Stimulated activated CD8-positive, alpha-beta memory T cell treated with anti-CD3 and anti-CD28 coated beads, Interleukin-15, amount 100 ng/mL, for 1 hour (primary cell): Measurements from ENCODE around the gene DPYSL4.

Source experiments
- DNase-seq: peaks from one replicate; pipeline ENCODE4 v3.0.0-alpha.2; 2020; ENCODE audit warnings: low read depth

Gene DPYSL4

DNA sequence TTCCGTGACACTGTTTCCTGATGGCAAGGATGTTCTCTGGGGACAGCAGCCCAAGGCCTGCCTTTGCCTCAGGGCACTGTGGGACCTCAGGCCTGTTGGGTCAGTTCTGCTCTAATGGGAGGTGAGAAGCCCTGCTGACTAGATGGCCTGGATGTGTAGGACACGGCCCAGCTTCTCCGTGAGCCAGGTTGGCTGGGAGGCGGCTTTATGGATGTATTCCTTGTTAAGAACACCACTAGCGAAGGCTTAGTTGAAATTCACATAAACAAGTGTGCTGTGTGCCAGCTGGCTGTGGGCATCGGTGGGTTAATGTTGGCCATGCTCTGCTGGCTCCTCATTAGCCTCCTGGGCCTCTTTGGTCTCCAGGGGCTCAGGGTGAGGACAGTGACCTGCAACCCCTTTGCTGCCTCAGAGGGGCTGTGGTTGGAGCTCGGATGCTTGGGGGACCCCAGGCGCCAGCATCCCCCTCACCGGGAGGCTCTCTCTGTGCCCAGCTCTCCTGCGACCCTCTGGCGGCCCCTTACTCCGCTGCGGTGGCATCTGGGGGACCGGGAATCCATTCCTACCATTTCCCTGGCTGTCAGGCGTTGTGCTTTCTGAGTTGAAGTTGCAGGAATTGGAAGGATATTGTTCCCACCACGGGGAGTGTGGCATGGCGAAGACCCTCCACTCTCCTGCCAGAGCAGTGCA is 22.8 kb upstream of the DPYSL4 start:
- DNase-seq, result no peak

DNA sequence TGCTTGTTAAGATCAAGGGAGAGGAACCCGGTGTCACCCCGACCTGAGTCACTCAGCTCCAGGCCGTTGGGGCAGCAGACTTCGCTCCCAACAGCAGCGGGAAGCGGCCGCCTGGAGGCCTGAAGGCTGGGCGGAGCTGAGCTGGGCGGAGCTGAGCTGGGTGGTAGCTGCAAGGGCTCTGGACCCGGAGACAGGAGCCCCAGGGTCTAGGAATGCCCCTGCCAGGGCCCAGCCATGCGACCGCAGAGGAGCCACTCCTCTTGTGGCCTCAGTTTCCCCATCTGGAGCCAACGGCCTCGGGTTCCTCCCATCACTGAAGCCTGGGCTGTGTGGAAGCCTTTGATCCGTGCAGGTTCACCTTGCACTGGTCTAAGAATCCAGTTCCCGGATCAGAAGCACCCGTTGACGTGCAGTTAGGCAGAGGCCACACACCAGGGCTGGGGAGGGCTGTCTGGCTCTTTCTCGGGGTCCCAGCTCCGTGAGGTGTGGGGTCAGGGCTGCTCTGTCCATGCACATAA is 21.9 kb upstream of the DPYSL4 start:
- no peak for DNase-seq

DNA sequence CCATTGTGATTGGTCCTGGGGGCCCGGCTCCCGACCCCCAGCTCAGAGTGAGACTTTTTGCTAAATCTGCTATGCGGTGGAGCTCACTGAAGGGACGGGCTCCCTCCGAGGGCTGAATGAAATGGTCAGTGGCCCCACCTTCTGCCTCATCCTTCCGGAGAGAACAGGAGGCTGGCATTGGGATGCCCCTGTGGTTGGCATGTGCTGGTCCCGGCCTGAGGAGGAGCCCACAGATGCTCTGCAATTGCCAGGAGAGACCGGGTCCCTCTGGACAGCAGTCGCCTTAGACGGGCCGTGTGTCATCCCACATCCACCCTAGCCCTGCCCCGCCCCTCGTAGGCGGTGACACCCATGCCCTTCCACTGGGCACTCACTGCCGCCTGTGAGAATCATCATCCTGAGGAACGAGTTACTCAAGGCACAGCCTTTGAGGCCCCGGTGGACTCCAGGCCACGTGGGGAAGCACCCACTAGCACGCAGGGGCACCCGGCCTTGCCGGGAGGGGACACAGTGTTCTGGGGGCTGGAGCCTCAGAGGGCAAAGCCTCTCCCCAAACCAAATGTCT is 21.2 kb upstream of the DPYSL4 start:
- DNase-seq, result no peak

DNA sequence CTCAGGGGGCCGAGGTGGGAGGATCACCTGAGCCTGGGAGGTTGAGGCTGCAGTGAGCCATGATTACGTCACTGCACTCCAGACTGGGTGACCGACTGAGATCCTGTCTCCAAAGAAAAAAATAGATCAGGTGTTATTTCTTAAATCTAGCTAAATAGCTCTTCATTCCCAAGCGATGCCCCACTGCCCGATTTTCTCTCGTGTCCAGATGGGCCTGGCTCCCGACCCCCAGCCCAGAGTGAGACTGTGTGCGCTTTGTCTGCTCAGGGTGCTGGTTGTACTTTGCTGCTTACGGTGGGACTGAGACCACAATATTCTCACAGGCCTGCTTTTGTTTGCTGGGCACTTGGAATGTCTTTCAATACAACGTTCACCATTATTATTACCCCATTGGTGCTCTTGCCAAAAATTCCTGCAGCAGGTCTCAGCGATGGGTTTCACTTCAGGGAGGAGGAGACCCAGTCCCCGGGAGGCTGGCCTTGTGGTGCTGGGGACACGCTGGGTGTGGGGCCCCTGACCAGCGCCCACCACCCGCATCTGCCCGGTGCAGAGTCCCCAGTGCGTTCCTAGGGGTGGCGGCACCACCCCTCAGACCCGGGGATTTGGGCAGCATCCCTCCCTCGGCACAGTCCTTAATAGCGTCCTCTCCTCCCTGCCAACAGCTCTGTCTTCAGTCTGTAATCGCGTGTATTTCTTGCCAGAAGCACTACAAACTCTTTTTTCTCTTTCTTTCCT is 20.4 kb upstream of the DPYSL4 start:
- no peak for DNase-seq

DNA sequence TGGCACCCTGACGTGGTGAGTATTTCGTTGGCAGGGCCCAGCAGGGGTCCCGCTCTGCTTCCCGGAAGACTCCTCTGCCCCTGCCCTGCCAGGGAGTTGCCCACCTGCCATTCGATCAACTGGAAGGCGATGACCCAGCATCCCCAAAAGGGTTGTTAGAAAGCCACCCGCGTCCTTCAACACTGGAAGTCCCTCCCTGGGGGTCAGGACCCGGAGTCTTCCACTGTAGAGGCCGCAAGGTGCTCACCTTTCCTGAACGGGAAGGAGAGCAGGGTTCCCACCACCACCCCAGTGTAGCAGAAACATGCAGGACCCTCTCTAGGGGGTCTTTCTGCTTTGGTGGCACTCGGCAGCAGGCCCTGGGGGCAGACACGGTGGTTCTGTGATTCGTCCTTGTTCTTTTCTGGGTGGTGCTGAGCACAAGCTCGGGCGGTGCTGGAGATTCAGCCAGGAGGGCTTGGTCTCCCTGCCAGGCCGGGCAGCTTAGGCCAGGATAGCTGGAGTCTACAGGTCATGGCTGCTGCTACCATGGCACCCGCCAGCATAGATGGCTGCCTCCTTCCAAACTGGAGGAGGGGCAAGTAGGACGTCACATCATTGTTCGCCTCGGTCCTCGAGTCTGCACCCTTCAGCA is 19.6 kb upstream of the DPYSL4 start:
- no peak for DNase-seq

DNA sequence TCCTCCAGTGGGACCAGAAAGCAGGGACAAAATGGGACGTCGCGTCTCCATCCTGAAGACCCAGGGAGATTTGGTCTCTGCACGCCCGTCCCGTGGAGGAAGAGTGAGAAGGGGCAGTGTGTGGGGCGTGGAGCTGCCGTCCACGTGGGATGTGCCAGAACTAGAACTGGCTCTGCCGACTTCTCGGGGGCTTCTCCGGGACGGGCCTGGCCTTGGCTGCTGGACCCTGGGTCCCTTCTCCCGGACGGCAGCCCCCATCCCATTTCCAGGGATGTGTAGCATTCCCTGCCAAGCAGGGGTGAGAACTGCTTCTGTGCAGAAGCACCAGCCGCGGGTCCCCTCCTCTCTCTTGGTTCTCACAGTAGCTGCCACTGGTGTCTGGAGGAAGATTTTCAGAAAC is 18.8 kb upstream of the DPYSL4 start:
- DNase-seq, result no peak

DNA sequence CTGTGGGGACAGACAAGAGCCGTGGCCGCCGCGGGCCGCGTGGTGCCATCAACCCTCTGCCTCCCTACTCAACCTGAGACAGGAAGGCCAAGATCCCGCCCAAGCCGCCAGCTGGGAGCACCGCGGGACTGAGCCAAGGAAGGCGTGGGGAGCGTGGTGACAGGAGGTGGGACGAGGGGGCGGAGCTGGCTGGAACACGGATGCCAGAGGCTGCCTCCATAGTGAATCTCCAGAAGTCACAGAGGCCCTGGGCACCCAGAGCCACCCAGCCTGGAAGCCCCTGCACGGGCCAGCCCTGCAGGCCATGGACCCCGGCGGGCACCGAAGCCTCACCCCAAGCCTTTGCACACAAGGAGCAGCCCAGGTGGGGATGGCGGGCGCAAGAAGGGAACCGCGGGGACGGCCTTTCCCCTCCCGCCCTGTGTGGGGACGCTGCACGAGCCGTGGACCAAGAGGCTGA is 18.1 kb upstream of the DPYSL4 start:
- DNase-seq, result no peak

DNA sequence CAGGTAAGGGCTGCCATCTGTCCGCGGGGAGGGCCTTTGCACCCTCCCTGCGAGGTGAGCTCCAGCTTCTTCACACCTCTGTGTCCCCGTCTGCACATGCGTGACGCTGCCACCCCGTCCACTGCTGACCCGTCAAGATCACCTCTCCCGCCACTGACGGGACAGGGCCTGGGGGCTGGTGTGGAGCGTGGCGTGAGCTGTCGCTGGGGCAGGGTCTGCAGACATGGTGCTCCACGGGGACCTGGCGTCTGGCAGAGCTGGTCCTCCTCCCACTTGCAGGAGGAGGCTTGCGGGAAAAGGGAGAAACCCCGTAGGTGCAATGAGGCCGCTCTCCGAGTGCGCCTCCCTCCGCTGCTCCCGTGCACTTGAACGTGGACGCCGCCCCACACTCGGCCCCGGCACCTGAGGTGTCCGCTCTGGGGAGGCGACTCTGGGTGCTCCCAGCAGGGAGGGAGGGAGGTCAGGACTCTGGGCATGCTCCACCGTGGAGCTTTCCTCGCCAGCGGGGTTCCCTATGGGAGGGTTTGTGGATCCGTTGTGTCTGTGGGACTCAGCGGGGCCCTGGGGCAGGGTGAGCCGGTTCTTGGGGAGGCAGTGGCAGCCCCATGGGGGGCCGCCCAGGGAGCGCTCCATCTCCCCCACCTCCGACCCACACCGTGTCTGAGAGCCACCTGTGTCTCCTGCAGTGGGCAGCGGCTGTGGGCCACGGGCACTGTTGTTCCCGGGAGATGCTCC is 17.6 kb upstream of the DPYSL4 start:
- no peak for DNase-seq

DNA sequence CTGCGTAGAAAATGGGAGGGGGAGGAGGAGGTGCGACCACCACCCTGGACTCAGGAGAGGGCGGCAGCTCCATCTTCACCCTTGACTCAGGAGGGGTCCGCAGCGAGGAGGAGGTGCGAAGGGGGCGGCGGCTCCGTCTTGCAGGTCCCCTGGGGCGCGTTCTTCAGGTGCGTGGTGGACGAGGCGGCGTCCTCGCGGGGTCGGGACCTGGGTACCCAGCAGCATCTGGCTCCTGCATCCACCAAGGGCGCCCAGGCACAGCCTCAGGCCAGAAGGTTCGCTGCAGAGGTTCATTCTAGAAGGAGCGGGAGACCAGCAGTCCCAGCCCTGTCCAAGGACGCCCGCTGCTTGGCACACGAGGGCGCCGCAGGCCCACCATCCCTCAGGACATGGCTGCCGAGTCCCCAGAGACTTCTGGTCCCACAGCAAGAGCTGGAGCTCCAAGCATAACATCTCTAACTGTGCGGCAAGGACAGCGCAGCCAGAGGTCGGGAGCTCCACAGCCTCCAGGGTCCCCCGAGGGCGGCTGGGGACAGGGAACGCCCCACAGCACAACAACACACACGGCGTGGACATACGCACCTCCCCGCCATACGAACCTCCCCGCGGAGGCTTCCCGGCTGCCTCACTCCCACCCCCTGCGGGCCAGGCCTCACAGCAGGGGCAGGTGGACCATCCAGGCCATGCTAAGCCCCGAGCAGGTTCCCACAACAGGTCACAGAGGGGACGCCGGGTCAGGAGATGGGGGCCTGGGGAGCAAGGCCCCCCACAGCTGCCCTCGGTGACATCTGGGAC is 16.8 kb upstream of the DPYSL4 start:
- DNase-seq, result no peak

DNA sequence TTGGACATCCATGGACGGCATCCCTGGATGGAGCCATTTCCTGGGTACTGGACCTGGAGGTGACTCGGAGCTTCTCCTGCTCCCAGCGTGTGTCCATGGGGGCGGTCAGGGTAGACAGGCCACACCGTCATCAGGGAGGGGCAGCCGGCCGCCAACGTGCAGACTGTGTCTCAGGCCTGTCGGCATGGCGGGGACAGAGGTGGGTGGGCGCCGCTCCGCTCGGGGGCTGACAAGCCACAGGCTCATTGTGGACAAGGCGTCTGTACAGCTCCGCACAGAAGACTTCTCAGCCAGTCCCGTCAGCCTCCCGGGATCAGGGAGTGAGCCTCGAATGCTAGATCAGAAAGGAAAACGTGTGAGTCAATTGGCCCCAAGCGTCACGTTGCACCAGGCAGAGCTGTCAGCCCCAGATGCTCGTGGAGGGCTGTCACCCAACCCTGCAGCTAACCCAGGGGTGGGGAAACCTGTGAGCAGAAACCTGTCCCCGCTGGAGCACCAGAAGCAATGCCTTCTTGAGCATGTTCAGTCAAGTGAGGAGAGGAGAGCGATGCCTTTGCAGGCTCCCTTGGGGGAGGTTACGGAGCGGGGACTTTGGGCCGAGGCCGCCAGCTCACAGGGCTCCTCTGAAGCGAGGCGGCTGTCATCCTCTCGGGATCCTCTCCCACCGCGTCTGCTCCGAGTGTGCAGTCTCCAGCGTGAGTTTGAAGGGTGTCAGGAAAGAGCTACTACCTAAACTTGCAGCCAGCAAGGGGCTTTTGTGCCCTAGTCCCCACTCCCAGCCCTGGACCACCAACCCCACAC is 16.0 kb upstream of the DPYSL4 start:
- no peak for DNase-seq

DNA sequence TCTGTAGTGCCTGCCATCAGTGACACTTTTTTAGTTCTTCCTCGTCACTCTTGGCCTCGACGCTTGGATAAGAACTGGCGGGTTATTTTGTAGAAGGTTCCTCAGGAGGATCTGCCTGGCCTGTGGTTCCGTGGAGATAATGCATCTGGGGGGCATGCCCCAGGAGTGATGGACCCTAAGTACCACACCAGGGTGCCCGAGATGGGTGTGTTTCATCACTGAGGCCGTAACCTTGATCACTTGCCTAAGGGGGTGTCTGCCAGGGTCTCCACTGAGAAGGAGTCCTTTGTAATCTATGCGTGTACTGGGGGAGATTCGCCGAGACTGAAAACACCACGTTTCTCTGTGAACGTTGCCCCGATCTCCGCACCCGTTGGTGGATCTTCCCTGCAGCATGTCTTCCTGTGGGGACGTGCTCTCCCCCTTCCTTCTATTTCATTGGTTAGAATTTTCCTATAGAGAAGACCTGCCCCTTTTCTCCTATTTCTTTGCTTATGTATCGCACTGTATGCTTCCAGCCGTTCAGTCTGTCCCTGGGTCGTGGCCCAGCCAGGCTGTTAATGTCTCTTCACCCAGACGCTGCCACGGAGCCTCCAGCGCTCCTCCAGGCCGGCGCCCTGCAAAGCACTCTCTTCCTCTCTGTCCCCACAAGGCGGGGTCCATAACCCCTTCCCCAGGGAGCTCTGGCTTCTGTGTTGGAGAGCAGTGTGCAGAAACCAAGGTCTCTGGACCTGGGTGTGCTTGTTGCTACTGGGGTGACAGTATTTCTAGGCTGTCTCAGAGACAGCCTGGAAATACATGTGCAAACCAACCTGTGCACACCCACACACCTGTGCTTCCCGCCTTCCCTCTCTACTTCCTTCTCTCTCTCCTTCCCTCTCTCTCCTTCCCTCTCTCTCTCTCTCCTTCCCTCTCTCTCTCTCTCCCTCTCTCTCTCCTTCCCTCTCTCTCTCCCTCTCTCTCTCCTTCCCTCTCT is 14.4 kb upstream of the DPYSL4 start:
- no peak for DNase-seq

DNA sequence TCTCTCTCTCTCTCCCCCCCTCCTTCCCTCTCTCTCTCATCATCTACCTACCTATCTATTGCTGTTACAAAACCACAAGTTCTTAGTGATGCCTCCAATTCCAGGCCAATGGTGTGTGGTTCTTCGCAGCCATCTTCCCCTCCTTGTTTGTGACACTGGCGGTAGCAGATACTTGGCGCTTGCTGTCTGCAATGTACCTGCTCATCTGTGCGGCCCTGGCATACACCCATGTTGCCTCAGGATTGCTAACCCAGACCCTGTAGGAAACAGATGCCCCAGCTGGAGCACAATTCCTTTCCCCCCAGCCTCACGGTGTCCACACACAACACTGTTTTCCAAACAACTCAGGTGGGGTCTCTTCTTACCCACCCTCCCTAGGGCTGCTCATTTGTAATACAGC is 13.6 kb upstream of the DPYSL4 start:
- no peak for DNase-seq

DNA sequence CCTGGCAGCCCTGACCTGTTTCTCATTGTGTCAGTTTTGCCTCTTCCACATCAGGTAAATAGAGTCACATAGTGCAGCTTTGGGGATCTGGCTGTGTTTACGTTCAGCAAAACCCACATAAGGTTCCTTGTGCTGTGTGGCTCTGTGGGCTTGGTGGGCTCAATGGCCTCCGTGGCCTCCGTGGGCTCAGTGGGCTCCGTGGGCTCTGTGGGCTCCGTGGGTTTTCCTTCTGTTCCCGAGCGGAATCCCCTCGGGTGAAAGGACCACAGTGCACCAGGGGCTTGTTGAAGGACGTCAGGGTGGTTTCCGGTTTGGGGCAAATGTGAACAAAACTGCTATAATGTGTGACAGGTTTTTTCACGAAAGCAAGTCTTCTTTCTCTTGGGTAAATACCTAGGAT is 12.5 kb upstream of the DPYSL4 start:
- DNase-seq, result no peak

DNA sequence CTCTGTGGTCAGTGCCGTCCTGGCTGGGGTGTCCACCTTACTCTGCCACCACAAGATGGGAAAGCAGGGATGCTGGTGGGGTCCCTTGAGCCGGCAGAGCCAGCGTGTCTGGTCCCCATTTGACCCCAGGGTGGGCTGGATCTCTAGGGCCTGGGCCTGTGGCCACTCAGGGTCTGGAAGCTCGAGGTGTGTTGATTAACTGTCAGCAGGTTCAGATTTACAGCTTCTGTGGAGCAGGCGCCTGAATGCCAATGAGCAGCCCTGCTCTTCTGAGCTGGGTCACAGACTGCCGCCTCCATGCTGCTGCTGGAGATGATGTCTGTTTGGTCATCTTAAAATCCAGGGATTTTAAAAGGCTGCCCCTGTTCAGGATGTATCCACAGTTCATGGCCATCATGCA is 11.3 kb upstream of the DPYSL4 start:
- DNase-seq, result no peak

DNA sequence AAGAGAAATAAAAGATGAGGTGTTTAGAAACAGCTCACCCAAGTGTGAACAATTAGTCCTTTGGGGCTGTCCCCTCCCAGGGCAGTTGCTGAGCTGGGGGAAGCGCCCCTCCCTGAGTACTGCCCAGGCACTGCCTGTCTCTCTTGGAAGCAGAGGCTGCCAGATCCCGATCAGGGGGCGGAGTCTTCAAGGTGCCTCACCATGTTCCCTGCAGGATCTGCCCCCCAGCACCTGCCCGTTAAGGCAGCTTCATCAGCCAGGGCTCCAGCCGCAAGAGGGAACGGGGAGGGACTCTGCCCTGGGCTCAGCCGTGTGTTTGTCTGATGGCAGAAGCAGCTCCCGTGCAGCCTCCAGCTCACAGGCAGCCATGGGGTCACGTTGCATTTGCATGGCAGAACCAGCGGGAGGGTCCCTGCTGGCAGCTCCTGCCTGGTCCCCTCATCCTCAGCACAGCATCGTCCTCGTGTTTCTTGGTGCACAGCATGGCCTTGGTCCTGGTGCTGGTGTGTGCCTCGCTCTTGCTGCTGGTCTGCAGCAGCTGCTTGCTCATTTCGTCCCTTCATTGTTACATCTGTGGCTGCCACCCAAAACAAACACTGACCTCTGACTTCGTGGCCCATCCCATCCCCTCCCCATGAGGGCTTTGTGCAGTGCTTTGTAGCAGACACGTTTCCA is 10.7 kb upstream of the DPYSL4 start:
- DNase-seq, result no peak

DNA sequence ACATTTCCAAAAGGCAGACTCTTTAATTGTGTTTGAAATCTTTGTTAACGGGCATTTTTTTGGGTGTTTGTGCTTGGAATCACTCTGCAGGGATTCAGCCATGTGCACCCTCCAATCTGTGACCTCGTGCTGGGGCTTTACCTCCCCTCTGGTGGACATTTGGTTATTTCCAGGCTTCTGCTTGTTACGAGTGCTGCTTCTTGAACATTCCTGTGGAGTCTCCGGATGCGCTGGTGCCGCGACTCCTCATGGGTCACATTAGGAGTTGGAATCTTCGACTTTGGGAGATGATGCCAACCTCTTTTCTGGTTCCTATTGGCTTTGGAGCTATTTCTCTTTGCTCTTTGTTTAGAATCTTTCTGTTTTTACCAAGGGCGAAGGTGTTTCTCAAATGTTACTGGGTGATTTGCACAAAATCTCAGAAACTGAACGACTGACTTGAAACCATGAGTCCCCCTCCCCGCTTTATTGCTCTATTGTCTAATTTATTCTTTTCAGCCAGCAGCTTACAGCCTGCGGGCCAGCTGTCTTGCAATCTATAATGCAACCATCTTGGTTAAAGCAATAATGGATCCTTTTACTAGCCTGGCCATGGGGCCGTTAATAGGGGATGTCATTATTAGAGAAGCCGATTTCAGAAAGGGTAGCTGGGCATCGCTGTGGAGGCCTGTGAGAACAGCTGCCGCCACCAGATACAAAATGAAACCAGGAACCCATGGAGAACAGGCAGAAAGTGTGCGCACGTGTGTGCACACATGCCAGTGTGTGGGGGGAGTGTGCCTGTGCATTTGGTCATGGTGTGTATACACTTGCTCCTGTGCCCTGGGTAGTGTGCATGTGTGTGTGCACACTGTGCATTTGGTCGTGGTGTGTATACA is 9.9 kb upstream of the DPYSL4 start:
- DNase-seq, result no peak

DNA sequence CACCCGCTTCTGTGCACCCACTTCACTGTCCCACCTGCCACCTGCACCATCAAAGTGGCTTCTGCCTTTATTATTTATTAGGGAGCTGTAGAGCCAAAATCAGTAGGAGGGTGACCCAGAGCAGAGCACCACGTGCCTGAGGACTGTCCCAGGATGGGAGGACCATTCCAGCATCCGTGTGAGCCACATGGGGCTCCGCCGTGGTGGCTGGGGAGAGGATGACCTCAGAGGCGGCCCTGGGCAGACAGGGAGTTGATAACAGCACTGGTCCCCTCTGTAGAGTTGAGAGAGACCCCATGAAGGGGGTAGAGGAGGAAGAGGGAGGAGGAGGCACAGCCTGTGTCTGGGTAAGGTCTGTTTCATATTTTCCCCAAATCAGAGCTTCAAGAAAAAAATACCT is 8.7 kb upstream of the DPYSL4 start:
- DNase-seq, result no peak
